H9 (cell line): ENCODE data around the gene CCND2. TPM values are rescaled to one million over a fixed set of nuclear protein-coding genes. Genes with fewer than 3 reads are reported as not detected.

ENCODE experiments used
- DNase-seq: peaks from one replicate; pipeline ENCODE4 v3.0.0-alpha.2; 2017
- H2AFZ ChIP-seq: one replicate; pipeline ENCODE4 v1.6.1; 2013; ENCODE audit warnings: mild to moderate bottlenecking, low read length, control low read depth, moderate library complexity
- H2AK5ac ChIP-seq: 2 replicates; pipeline ENCODE4 v1.6.1; 2013; ENCODE audit warnings: low read length, control low read depth, mixed read lengths; ENCODE audit not compliant: insufficient read length
- H2BK120ac ChIP-seq: one replicate; pipeline ENCODE4 v1.6.1; 2013; ENCODE audit warnings: low read depth, mild to moderate bottlenecking, low read length, control low read depth, inconsistent platforms; ENCODE audit not compliant: poor library complexity, severe bottlenecking
- H2BK12ac ChIP-seq: 2 replicates; pipeline ENCODE4 v1.6.1; 2013; ENCODE audit warnings: low read length, control low read depth, mixed read lengths, low read depth; ENCODE audit not compliant: insufficient read length
- H2BK15ac ChIP-seq: 2 replicates; pipeline ENCODE4 v1.6.1; 2013; ENCODE audit warnings: low read depth, low read length, control low read depth
- H2BK20ac ChIP-seq: one replicate; pipeline ENCODE4 v1.6.1; 2013; ENCODE audit warnings: low read depth, mild to moderate bottlenecking, low read length, control low read depth, inconsistent platforms; ENCODE audit not compliant: poor library complexity, severe bottlenecking
- H2BK5ac ChIP-seq: 2 replicates; pipeline ENCODE4 v1.6.1; 2013; ENCODE audit warnings: low read length, control low read depth, mixed read lengths; ENCODE audit not compliant: insufficient read length
- H3K14ac ChIP-seq: 2 replicates; pipeline ENCODE4 v1.6.1; 2013; ENCODE audit warnings: low read length, control low read depth; ENCODE audit not compliant: insufficient read depth
- H3K18ac ChIP-seq: 2 replicates; pipeline ENCODE4 v1.6.1; 2013; ENCODE audit warnings: low read depth, mild to moderate bottlenecking, mixed read lengths, low read length, control low read depth; ENCODE audit not compliant: insufficient read length
- H3K23ac ChIP-seq: 2 replicates; pipeline ENCODE4 v1.6.1; 2013; ENCODE audit warnings: low read length, control low read depth, mixed read lengths, low read depth; ENCODE audit not compliant: insufficient read length
- H3K23me2 ChIP-seq: 2 replicates; pipeline ENCODE4 v1.6.1; 2013; ENCODE audit warnings: low read depth, mild to moderate bottlenecking, mixed read lengths, low read length, control low read depth; ENCODE audit not compliant: insufficient read length, poor library complexity, severe bottlenecking
- H3K27ac ChIP-seq: 2 replicates; pipeline ENCODE4 v1.5.1; 2013; ENCODE audit warnings: low read length, control low read depth, mixed read lengths, low read depth; ENCODE audit not compliant: insufficient read length
- H3K27me3 ChIP-seq: 2 replicates; pipeline ENCODE4 v1.6.1; 2013; ENCODE audit warnings: low read length, control low read depth, inconsistent platforms; ENCODE audit not compliant: insufficient read depth
- H3K4ac ChIP-seq: 2 replicates; pipeline ENCODE4 v1.6.1; 2013; ENCODE audit warnings: low read depth, mild to moderate bottlenecking, control low read depth, inconsistent platforms, low read length, moderate library complexity
- H3K4me1 ChIP-seq: 2 replicates; pipeline ENCODE4 v1.6.1; 2013; ENCODE audit warnings: low read length, control low read depth, inconsistent platforms; ENCODE audit not compliant: insufficient read depth
- H3K4me2 ChIP-seq: 2 replicates; pipeline ENCODE4 v1.6.1; 2013; ENCODE audit warnings: low read length, control low read depth, mixed read lengths; ENCODE audit not compliant: insufficient read length, insufficient read depth
- H3K56ac ChIP-seq: 2 replicates; pipeline ENCODE4 v1.6.1; 2013; ENCODE audit warnings: low read depth, mild to moderate bottlenecking, mixed read lengths, low read length, control low read depth; ENCODE audit not compliant: insufficient read length
- H3K79me1 ChIP-seq: 2 replicates; pipeline ENCODE4 v1.6.1; 2013; ENCODE audit warnings: low read depth, mild to moderate bottlenecking, moderate library complexity, low read length, control low read depth, inconsistent platforms; ENCODE audit not compliant: insufficient read depth, poor library complexity, severe bottlenecking
- H3K79me2 ChIP-seq: 2 replicates; pipeline ENCODE4 v1.6.1; 2013; ENCODE audit warnings: low read length, control low read depth, inconsistent platforms; ENCODE audit not compliant: insufficient read depth
- H3K9ac ChIP-seq: 2 replicates; pipeline ENCODE4 v1.6.1; 2013; ENCODE audit warnings: low read length, control low read depth, mixed read lengths; ENCODE audit not compliant: insufficient read length; ENCODE audit errors: extremely low read depth
- H3K9me3 ChIP-seq: one replicate; pipeline ENCODE4 v1.6.1; 2013; ENCODE audit warnings: low read depth, low read length, inconsistent platforms; ENCODE audit not compliant: control insufficient read depth
- H3T11ph ChIP-seq: one replicate; pipeline ENCODE4 v1.6.1; 2013; ENCODE audit warnings: mild to moderate bottlenecking, low read length, control low read depth, inconsistent platforms
- H4K20me1 ChIP-seq: one replicate; pipeline ENCODE4 v1.6.1; 2013; ENCODE audit not compliant: control insufficient read depth, insufficient read length, insufficient read depth
- H4K5ac ChIP-seq: 2 replicates; pipeline ENCODE4 v1.6.1; 2013; ENCODE audit warnings: low read depth, mild to moderate bottlenecking, mixed read lengths, low read length, control low read depth; ENCODE audit not compliant: insufficient read length
- H4K8ac ChIP-seq: replicated peaks from 2 replicates; pipeline ENCODE4 v1.6.1; 2013; ENCODE audit warnings: low read length, control low read depth, mixed read lengths, low read depth; ENCODE audit not compliant: insufficient read length
- H4K91ac ChIP-seq: 2 replicates; pipeline ENCODE4 v1.6.1; 2013; ENCODE audit warnings: low read depth, mild to moderate bottlenecking, moderate library complexity, mixed read lengths, low read length, control low read depth; ENCODE audit not compliant: insufficient read length
- H3K27ac Mint-ChIP-seq, 3 experiments: 2 replicates in 2 of 3; 3 replicates in 1 of 3; pipeline ENCODE4 v1.8.0; 2020 to 2021; ENCODE audit warnings: mixed read lengths in 3 of 3, mild to moderate bottlenecking in 1 of 3, moderate library complexity in 1 of 3
- H3K27me3 Mint-ChIP-seq: 2 replicates; pipeline ENCODE4 v1.8.0; 2021; ENCODE audit warnings: low read depth, mild to moderate bottlenecking, moderate library complexity, mixed read lengths
- H3K36me3 Mint-ChIP-seq, 3 experiments: 2 replicates in 2 of 3; 3 replicates in 1 of 3; pipeline ENCODE4 v1.8.0; 2020 to 2021; ENCODE audit warnings: low read depth in 3 of 3, mixed read lengths in 3 of 3; ENCODE audit not compliant: insufficient read depth in 1 of 3
- H3K4me1 Mint-ChIP-seq, 2 experiments: 2 replicates each; pipeline ENCODE4 v1.8.0; 2020; ENCODE audit warnings: mixed read lengths in 2 of 2
- H3K4me3 Mint-ChIP-seq, 2 experiments: 2 replicates in 1 of 2; 3 replicates in 1 of 2; pipeline ENCODE4 v1.8.0; 2020 to 2021; ENCODE audit warnings: mild to moderate bottlenecking in 2 of 2, mixed read lengths in 2 of 2, moderate library complexity in 1 of 2
- H3K9me3 Mint-ChIP-seq, 2 experiments: 2 replicates in 1 of 2; 3 replicates in 1 of 2; pipeline ENCODE4 v1.8.0; 2020; ENCODE audit warnings: mild to moderate bottlenecking in 2 of 2, mixed read lengths in 2 of 2, moderate library complexity in 1 of 2
- WGBS: extraction: QIAGEN DNeasy Blood & Tissue Kit; methylation state at CpG from one replicate; pipeline ENCODE4 v1.1.7; 2013; ENCODE audit warnings: missing lambda C conversion rate, low lambda C conversion rate, mixed read lengths; ENCODE audit not compliant: insufficient read length; ENCODE audit errors: extremely low coverage; 5-methylcytosine and 5-hydroxymethylcytosine counted together
- total RNA-seq: library from RNA; stranded (reverse); gene quantifications from 2 replicates; pipeline ENCODE4 v1.2.1, GENCODE V29; 2021
- TF ChIP-seq, protein P1 (sequence below): fragments of 200-600 bp; sonication (generic); conservative IDR thresholded peaks from 3 replicates; pipeline ENCODE4 v1.8.0; 2021; ENCODE audit warnings: antibody characterized with exemption, mild to moderate bottlenecking

Gene CCND2
- total RNA-seq, 1 experiment from 2014 or later: 104 TPM

- H3K9me3 Mint-ChIP-seq: no peaks in the 10 kb centered on the region; a peak in 1 of 5 replicates
- H4K91ac ChIP-seq: no peak overlapping the region
- peaks cover under 1% of the 10 kb centered on the region for H3K23me2 ChIP-seq
- H3K9ac ChIP-seq: no peak overlapping the region
- H3T11ph ChIP-seq: no peak overlapping the region
- peaks cover 12% of the 10 kb centered on the region for H3K79me2 ChIP-seq
- H2BK15ac ChIP-seq: no peak overlapping the region
- no peaks in the 10 kb centered on the region for H3K27me3 Mint-ChIP-seq
- no peak overlapping the region for H3K27ac ChIP-seq
- H3K36me3 Mint-ChIP-seq: peaks cover 86 to 96% (median 95%) of the 10 kb centered on the region in 3 experiments
- H3K4me1 ChIP-seq: peaks cover 9% of the 10 kb centered on the region
- no peaks in the 10 kb centered on the region for H3K27me3 ChIP-seq
- no peak overlapping the region for H2BK5ac ChIP-seq
- no peak overlapping the region for H3K14ac ChIP-seq
- H3K4me1 Mint-ChIP-seq: peaks cover 29 to 38% of the 10 kb centered on the region in 2 experiments
- H4K8ac ChIP-seq: no peak overlapping the region
- no peak overlapping the region for H2BK120ac ChIP-seq
- peaks cover 3% of the 10 kb centered on the region for H3K79me1 ChIP-seq
- no peak overlapping the region for H3K56ac ChIP-seq
- DNase-seq: no peak
- no peak overlapping the region for H3K18ac ChIP-seq
- no peak overlapping the region for H3K4me2 ChIP-seq
- H3K23ac ChIP-seq: no peak overlapping the region
- H2BK20ac ChIP-seq: no peak overlapping the region
- no peak overlapping the region for H3K4ac ChIP-seq
- no CpG with 5 or more reads among the region's 16 CpGs for WGBS
- no peak overlapping the region for H2AK5ac ChIP-seq
- no peaks in the 10 kb centered on the region for H3K9me3 ChIP-seq
- H4K20me1 ChIP-seq: peaks cover 2% of the 10 kb centered on the region
- TF ChIP-seq, protein P1, sequence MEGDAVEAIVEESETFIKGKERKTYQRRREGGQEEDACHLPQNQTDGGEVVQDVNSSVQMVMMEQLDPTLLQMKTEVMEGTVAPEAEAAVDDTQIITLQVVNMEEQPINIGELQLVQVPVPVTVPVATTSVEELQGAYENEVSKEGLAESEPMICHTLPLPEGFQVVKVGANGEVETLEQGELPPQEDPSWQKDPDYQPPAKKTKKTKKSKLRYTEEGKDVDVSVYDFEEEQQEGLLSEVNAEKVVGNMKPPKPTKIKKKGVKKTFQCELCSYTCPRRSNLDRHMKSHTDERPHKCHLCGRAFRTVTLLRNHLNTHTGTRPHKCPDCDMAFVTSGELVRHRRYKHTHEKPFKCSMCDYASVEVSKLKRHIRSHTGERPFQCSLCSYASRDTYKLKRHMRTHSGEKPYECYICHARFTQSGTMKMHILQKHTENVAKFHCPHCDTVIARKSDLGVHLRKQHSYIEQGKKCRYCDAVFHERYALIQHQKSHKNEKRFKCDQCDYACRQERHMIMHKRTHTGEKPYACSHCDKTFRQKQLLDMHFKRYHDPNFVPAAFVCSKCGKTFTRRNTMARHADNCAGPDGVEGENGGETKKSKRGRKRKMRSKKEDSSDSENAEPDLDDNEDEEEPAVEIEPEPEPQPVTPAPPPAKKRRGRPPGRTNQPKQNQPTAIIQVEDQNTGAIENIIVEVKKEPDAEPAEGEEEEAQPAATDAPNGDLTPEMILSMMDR: no peak
- H3K27ac Mint-ChIP-seq: peak overlapping the region in 2 of 3 experiments; percentile 75 to 79; a peak in 4 of 7 replicates
- H3K4me3 Mint-ChIP-seq: no peak overlapping the region; a peak in 1 of 5 replicates
- no peak overlapping the region for H2AFZ ChIP-seq
- no peak overlapping the region for H2BK12ac ChIP-seq
- H4K5ac ChIP-seq: no peak overlapping the region
These were observed 7.7 kb downstream of the CCND2 start for GRCh38 chr12:4281173-4281654.
